HepG2 (cell line): ENCODE results near the gene C2CD3.

Experiments
- MIXL1 ChIP-seq: IDR thresholded peaks from 2 replicates; pipeline ENCODE4 v1.6.1; 2016
- REPIN1 ChIP-seq: sonication (generic); formaldehyde crosslinking; IDR thresholded peaks from 2 replicates; pipeline ENCODE4 v1.8.0; 2022; ENCODE audit warnings: missing genetic modification reagents, low read depth, mild to moderate bottlenecking, borderline replicate concordance
- ZBTB8A ChIP-seq: sonication (generic); formaldehyde crosslinking; IDR thresholded peaks from 2 replicates; pipeline ENCODE4 v1.4.0; 2020; ENCODE audit warnings: mild to moderate bottlenecking, low read depth, missing genetic modification reagents, borderline replicate concordance
- ZNF777 ChIP-seq: sonication (generic); formaldehyde crosslinking; IDR thresholded peaks from 2 replicates; pipeline ENCODE4 v1.4.0; 2020; ENCODE audit warnings: missing genetic modification reagents

- TF ChIP-seq ZBTB8A (CRISPR knock-in tag): no peak
- TF ChIP-seq MIXL1 (CRISPR knock-in tag): no peak
- no peak for TF ChIP-seq ZNF777 (CRISPR knock-in tag)
- TF ChIP-seq REPIN1 (CRISPR knock-in tag): no peak
Observed at GRCh38 chr11:74072721-74073120, 98.1 kb downstream of the C2CD3 start.
